Naive thymus-derived CD8-positive, alpha-beta T cell (primary cell): ENCODE data around the gene NUCB1. TPM values are rescaled to one million over a fixed set of nuclear protein-coding genes. Genes with fewer than 3 reads are reported as not detected.
A peak's percentile ranks its signal among the peaks of the same experiment; 100 is the strongest.
"Not testable (repeated sequence)": the region's sequence is repeated elsewhere in the genome, so short reads cannot be mapped to it uniquely, and the experiment has no call there.

Experiments
- ATAC-seq, 2 donors: fragments of 150-1000 bp; cut with Tn5 transposase in 1 of 2; sonication (Bioruptor Pico), chemical (Tn5 transposase) in 1 of 2; 1 replicate in 1 of 2; 2 replicates in 1 of 2; pipeline ENCODE4 v1.10.0; 2021; ENCODE audit warnings: mild to moderate bottlenecking in 2 of 2, moderate library complexity in 2 of 2
- POLR2A ChIA-PET: fragments of 350-600 bp; sonication (Branson Sonifier 250); formaldehyde crosslinking; loops from one replicate; lab custom pipeline; 2021; ENCODE audit warnings: antibody characterized with exemption; lab: Charles Lee
- DNase-seq, 10 donors: peaks; one replicate each; pipeline versions ENCODE4 v3.0.0 to v3.0.0-alpha.2; 2020 to 2022
- H3K27ac Mint-ChIP-seq, 10 donors: one replicate each; pipeline ENCODE4 v1.8.0; 2020 to 2022; ENCODE audit warnings: mild to moderate bottlenecking in 10 of 10, mixed read lengths in 10 of 10, moderate library complexity in 4 of 10, inconsistent platforms in 1 of 10
- H3K27me3 Mint-ChIP-seq, 5 donors: one replicate each; pipeline ENCODE4 v1.8.0; 2021 to 2022; ENCODE audit warnings: mixed read lengths in 5 of 5
- H3K36me3 Mint-ChIP-seq, 3 donors: one replicate each; pipeline ENCODE4 v1.8.0; 2020 to 2022; ENCODE audit warnings: mixed read lengths in 3 of 3, mild to moderate bottlenecking in 2 of 3, inconsistent platforms in 1 of 3
- H3K4me1 Mint-ChIP-seq, 4 donors: one replicate each; pipeline ENCODE4 v1.8.0; 2021 to 2022; ENCODE audit warnings: mixed read lengths in 4 of 4
- H3K4me3 Mint-ChIP-seq, 10 donors: one replicate each; pipeline ENCODE4 v1.8.0; 2020 to 2022; ENCODE audit warnings: mild to moderate bottlenecking in 10 of 10, mixed read lengths in 10 of 10, moderate library complexity in 6 of 10, inconsistent platforms in 1 of 10
- H3K9me3 Mint-ChIP-seq, 9 donors: one replicate each; pipeline ENCODE4 v1.8.0; 2020 to 2022; ENCODE audit warnings: mixed read lengths in 9 of 9, mild to moderate bottlenecking in 3 of 9, inconsistent platforms in 1 of 9, moderate library complexity in 1 of 9
- polyA plus RNA-seq, 3 donors: library from polyadenylated mRNA; unstranded; fragments of 300-500 nt; fragmentation: Illumina TruSeq; gene quantifications; one replicate each; pipeline ENCODE4 v1.2.3, GENCODE V29; 2021
- total RNA-seq, 8 experiments: library from RNA in 2 of 8; stranded (reverse) in 2 of 8; gene quantifications; one replicate each; pipeline ENCODE4 v1.2.3 and lab custom pipeline; 2021 to 2026

Gene NUCB1
- total and polyA plus RNA-seq, 5 experiments from 2014 or later: 48.6 to 119 (median 106) TPM

GRCh38 chr19:48877855-48878195 lies 22.3 kb upstream of the NUCB1 start:
- H3K9me3 Mint-ChIP-seq: no peaks in the 10 kb centered on the region
- DNase-seq (no peak), ATAC-seq (no peak)
- peaks cover 0 to 48% (median 7%) of the 10 kb centered on the region in 3 donors for H3K36me3 Mint-ChIP-seq
- no peaks in the 10 kb centered on the region for H3K27me3 Mint-ChIP-seq
- H3K4me3 Mint-ChIP-seq: peak overlapping the region in 2 of 10 donors; percentile 7 to 22
- peaks cover 22 to 44% (median 35%) of the 10 kb centered on the region in 4 donors for H3K4me1 Mint-ChIP-seq
- POLR2A ChIA-PET: no interaction called here
- peak overlapping the region in 4 of 10 donors; percentile 38 to 100 (median 66) for H3K27ac Mint-ChIP-seq

GRCh38 chr19:48878196-48879024 lies 21.7 kb upstream of the NUCB1 start:
- Mint-ChIP-seq H3K4me1 (peaks cover 16 to 39% (median 29%) of the 10 kb centered on the region in 4 donors), H3K36me3 (peaks cover 0 to 44% (median 5%) of the 10 kb centered on the region in 3 donors), H3K27me3 (no peaks in the 10 kb centered on the region), H3K9me3 (no peaks in the 10 kb centered on the region), H3K27ac (peak overlapping the region in 5 of 10 donors; percentile 24 to 100 (median 52)), H3K4me3 (peak overlapping the region in 1 of 10 donors; percentile 7)
- ATAC-seq (peak in 1 of 2 donors; percentile 4), DNase-seq (peak in 1 of 10 donors; percentile 39)
- POLR2A ChIA-PET: interaction anchor here (0.6 to 0.7 kb wide), 4 partner anchors 33 to 91 kb away, joined by 4 to 7 read pairs (median 4); no protein-coding TSS in a partner anchor

GRCh38 chr19:48879025-48879637 lies 21.0 kb upstream of the NUCB1 start:
- no peak for DNase-seq
- Mint-ChIP-seq H3K27ac (peak overlapping the region in 2 of 10 donors; percentile 49 to 100), H3K27me3 (no peaks in the 10 kb centered on the region), H3K4me3 (no peak overlapping the region), H3K36me3 (peaks cover 0 to 37% (median 4%) of the 10 kb centered on the region in 3 donors), H3K4me1 (peaks cover 9 to 32% (median 22%) of the 10 kb centered on the region in 4 donors), H3K9me3 (no peaks in the 10 kb centered on the region)
- no peak for ATAC-seq
- POLR2A ChIA-PET: interaction anchor here (0.6 to 1.6 kb wide), 5 partner anchors 21 to 90 kb away, joined by 4 to 8 read pairs (median 5); partner anchors contain the start of gene NUCB1

DNA sequence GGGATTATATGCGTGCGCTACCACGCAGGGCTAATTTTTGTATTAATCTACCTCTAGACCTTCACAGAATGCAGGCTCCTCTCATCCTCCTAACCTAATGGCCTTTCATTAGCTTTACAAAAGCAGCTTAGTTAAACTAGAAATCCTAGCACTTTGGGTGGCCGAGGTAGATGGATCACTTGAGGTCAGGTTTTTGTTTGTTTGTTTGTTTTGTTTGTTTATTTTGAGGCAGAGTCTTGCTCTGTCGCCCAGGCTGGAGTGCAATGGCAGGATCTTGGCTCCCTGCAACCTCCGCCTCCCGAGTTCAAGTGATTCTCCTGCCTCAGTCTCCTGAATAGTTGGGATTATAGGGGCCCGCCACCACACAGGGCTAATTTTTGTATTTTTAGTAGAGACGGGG lies 20.4 kb upstream of the NUCB1 start:
- not testable (repeated sequence) for H3K9me3 Mint-ChIP-seq, ATAC-seq, H3K27me3 Mint-ChIP-seq, H3K4me3 Mint-ChIP-seq, DNase-seq
- H3K4me1 Mint-ChIP-seq: peaks cover 5 to 26% (median 16%) of the 10 kb centered on the region in 4 donors
- H3K27ac Mint-ChIP-seq: peak overlapping the region in 3 of 10 donors; percentile 26 to 100 (median 56)
- peaks cover 0 to 32% (median 0%) of the 10 kb centered on the region in 3 donors for H3K36me3 Mint-ChIP-seq
- POLR2A ChIA-PET: interaction anchor here (1.3 to 1.6 kb wide), 2 partner anchors 21 to 37 kb away, joined by 5 to 8 read pairs; partner anchors contain the start of gene NUCB1

DNA sequence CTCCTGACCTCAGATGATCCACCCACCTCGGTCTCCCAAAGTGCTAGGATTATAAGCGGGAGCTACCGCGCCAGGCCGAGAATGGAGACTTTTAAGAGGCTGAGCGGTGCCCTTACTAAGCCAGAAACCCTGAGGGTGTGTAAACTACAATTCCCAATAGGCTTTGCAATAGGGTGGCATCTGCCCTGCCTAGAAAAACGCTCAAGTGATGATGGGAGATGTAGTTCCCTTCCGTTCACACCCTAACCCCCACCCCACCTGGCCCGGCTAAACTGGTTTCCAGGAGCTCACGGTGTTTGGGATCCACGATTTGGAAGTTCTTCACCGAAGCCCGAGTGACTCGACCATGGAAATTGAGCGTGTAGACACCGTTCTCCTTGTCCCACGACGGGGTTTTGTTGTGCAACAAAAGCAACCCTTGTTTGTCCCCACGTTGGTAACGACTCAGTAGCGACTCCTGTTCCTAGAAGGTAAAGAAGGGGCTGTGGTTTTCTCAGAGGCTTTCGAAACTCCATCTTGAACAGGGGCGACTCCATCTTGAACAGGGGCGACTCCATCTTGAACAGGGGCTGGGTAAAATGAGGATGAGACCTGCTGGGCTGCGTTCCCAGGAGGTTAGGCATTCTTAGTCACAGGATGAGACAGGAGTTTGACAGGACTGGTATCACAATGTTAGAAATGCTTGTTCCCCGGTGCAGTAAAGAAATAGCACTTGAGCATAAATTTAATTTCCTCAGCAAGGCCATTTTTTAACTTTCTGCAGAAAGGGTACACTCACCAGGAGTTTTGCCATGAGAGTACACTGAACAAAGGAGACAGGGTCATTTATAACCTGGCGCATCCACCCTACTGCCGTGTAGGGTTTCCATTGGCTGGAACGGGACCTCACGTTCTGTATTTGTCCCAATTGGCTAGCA lies 18.1 kb upstream of the NUCB1 start:
- Mint-ChIP-seq H3K27me3 (no peaks in the 10 kb centered on the region), H3K4me1 (peaks cover 0 to 8% (median 2%) of the 10 kb centered on the region in 4 donors), H3K36me3 (peaks cover 0 to 15% (median 0%) of the 10 kb centered on the region in 3 donors), H3K27ac (peak overlapping the region in 2 of 10 donors; percentile 53 to 86), H3K9me3 (no peaks in the 10 kb centered on the region), H3K4me3 (no peak overlapping the region)
- DNase-seq: peak in 2 of 10 donors; percentile 22 to 29
- peak; percentile 30 to 36 for ATAC-seq
- POLR2A ChIA-PET: interaction anchor here (0.5 to 1.3 kb wide), 2 partner anchors 10 to 242 kb away, joined by 5 read pairs; partner anchors contain the start of gene PPP1R15A

DNA sequence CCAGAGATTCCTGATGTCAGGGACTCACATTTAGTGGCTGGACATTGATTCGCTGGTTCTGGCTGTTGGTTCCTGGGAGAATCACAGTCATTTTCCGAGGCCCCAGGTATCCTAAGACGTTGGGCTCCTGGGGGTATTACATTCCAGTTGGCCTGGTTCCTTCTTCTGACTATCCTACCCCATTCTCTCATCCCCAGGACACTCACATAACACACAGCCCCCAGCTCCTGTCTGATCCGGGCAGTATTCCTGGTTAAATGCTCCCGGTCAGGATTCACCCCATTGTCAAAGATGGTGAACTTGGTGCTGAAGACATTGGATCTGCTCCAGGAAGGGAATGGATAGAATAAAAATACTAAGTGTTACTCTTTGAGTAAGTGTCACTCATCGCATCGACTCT lies 16.4 kb upstream of the NUCB1 start:
- Mint-ChIP-seq H3K27me3 (no peaks in the 10 kb centered on the region), H3K36me3 (peaks cover 0 to 2% (median 0%) of the 10 kb centered on the region in 3 donors), H3K4me1 (peaks cover 0 to 1% (median under 1%) of the 10 kb centered on the region in 4 donors), H3K4me3 (no peak overlapping the region), H3K27ac (peak overlapping the region in 1 of 10 donors; percentile 86), H3K9me3 (no peaks in the 10 kb centered on the region)
- POLR2A ChIA-PET: no interaction called here
- ATAC-seq (no peak), DNase-seq (no peak)

DNA sequence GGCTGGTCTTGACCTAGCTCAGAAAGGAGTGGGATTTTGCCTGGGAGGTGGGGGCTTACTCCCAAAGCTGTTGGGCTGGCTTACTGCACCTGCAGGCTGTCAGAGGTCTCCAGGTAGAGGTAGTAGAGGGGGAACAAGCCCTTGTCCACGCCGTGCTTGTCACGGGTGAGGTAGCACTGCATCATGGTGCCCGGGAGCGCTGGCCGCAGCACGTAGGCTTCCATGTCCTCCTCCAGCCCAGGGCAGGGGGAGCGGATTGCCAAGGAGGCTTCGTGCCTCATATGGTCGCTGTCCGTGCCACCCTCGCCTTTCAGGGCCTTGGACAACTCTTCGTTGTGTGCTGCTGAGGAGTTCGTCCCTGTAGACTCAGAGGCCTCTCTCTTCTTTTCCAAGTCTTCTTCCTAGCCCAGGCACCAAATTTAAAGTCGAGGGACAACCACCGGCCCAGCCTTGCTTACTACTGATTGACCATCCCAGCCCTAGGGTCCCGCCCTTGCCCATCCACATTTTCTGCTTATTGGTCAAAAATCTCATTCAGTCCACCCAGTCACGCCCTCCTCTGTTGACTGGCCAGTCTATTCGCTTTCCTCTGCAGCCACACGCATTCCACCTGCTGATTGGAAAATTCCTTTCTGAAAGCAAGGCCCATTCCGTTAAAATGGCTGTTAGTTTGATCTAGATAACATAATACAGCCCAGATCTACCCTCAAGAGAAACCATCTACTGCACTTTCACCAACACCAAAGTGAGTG lies 12.1 kb upstream of the NUCB1 start:
- Mint-ChIP-seq H3K4me3 (no peak overlapping the region), H3K27me3 (peaks cover 3 to 23% (median 10%) of the 10 kb centered on the region in 5 donors), H3K9me3 (no peaks in the 10 kb centered on the region), H3K4me1 (no peaks in the 10 kb centered on the region), H3K36me3 (no peaks in the 10 kb centered on the region), H3K27ac (no peak overlapping the region)
- POLR2A ChIA-PET: interaction anchor here (0.7 to 1.4 kb wide), 2 partner anchors 14 to 559 kb away, joined by 3 to 6 read pairs; no protein-coding TSS in a partner anchor
- no peak for DNase-seq
- ATAC-seq: no peak

- not testable (repeated sequence) for ATAC-seq, H3K27ac Mint-ChIP-seq, H3K36me3 Mint-ChIP-seq, H3K9me3 Mint-ChIP-seq, H3K4me1 Mint-ChIP-seq, H3K4me3 Mint-ChIP-seq, DNase-seq
- H3K27me3 Mint-ChIP-seq: peaks cover 5 to 28% (median 11%) of the 10 kb centered on the region in 5 donors
- POLR2A ChIA-PET: interaction anchor here (0.7 kb wide), 1 partner anchor 39 kb away, joined by 3 read pairs; no protein-coding TSS in a partner anchor
Measured at GRCh38 chr19:48889496-48889895, 10.6 kb upstream of the NUCB1 start.

DNA sequence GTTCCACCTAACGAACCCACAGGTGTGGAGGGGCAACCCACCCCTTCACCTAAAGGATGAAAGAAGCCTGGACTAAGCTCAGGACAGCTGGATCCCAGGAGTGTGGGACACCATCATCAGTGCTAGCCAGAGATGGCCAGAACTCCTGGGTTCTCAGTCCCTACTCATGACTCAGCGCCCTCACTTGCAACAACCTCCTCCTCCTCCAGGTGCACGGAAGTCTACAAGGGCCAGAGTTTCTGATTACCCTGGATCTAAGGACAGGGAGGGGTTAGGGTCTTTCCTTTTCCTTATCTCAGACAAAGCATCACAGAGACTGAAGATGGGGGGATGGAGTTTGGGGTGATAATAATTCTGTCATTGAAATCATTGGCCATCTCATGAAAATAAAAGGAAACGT lies 9.6 kb upstream of the NUCB1 start:
- H3K27me3 Mint-ChIP-seq: peaks cover 6 to 38% (median 18%) of the 10 kb centered on the region in 5 donors
- H3K4me1 Mint-ChIP-seq: peaks cover 2 to 6% (median 4%) of the 10 kb centered on the region in 4 donors
- no peaks in the 10 kb centered on the region for H3K9me3 Mint-ChIP-seq
- DNase-seq (no peak), ATAC-seq (no peak)
- no peaks in the 10 kb centered on the region for H3K36me3 Mint-ChIP-seq
- POLR2A ChIA-PET: interaction anchor here (0.7 kb wide), 1 partner anchor 180 kb away, joined by 3 read pairs; no protein-coding TSS in a partner anchor
- H3K4me3 Mint-ChIP-seq: no peak overlapping the region
- no peak overlapping the region for H3K27ac Mint-ChIP-seq

GRCh38 chr19:48895226-48895625 lies 4.9 kb upstream of the NUCB1 start:
- DNase-seq: no peak
- Mint-ChIP-seq H3K4me1 (peaks cover 7 to 27% (median 21%) of the 10 kb centered on the region in 4 donors), H3K9me3 (no peaks in the 10 kb centered on the region), H3K27ac (peak overlapping the region in 1 of 10 donors; percentile 22), H3K27me3 (peaks cover 6 to 38% (median 18%) of the 10 kb centered on the region in 5 donors), H3K36me3 (no peaks in the 10 kb centered on the region), H3K4me3 (peak overlapping the region in 6 of 10 donors; percentile 65 to 79 (median 74))
- ATAC-seq: no peak
- POLR2A ChIA-PET: interaction anchor here (0.6 to 1.6 kb wide), 4 partner anchors 23 to 751 kb away, joined by 3 to 5 read pairs (median 4); partner anchors contain the start of genes DHDH and PPP1R15A
